ENCODE data around the gene WBP11. TPM values are rescaled to one million over a fixed set of nuclear protein-coding genes. Genes with fewer than 3 reads are reported as not detected.

WBP11 gene
- total and polyA plus RNA-seq, 2 of the 13 experiments (the other 11 are each of a cell fraction or from before 2014, with no cell fraction given) = 7.6 to 31.0 TPM

- no peak for TF ChIP-seq ZNF276 (CRISPR knock-in tag; IDR thresholded peaks at IDR 0.05; ENCODE audit: low read depth)
- TF ChIP-seq, protein P1, sequence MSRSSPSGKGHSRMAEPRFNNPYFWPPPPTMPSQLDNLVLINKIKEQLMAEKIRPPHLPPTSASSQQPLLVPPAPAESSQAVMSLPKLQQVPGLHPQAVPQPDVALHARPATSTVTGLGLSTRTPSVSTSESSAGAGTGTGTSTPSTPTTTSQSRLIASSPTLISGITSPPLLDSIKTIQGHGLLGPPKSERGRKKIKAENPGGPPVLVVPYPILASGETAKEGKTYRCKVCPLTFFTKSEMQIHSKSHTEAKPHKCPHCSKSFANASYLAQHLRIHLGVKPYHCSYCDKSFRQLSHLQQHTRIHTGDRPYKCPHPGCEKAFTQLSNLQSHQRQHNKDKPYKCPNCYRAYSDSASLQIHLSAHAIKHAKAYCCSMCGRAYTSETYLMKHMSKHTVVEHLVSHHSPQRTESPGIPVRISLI (CRISPR knock-in tag; IDR thresholded peaks at IDR 0.05; ENCODE audit: borderline replicate concordance) = no peak
- no peak for TF ChIP-seq GABPB1 (CRISPR knock-in tag; IDR thresholded peaks at IDR 0.05)
- no peak for TF ChIP-seq SMAD9 (CRISPR knock-in tag; IDR thresholded peaks at IDR 0.05)
These were observed 49.6 kb upstream of the WBP11 start (continued) for GRCh38 chr12:14852880-14853279.

DNA sequence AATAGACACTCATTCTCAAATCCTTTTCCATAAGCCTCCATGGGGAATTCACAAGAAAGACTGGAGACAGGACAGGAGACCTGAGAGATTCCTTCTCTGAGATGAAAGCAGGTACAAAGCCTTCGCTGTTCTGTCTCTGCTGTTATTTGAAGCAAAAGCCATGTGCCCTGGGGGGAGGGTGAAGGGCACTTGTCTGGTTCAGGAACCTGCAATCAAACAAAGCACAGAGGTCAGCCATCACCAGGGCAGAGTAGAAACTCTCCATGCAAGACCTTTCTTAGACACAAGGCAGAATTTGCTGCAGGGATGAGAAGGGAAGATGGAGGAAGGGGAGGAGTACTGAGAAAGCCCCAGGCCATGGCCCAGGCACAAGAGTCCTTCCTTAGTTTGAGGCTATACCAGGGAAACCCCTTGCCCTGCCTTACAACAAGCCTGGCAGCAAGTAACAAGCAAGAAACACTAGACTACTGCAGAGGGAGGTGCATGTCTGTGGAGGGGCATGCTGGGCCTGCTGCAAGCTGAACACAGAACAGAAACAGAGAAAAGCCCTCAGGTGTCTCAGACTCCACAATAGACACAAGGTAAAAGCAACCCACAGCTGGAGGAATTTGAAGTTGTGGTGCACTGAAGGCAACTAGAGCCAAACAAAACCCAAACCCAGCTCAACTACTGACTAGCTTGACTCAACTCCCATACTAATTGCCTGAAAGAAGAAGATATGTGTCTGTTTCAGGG, 47.8 kb upstream of the WBP11 start:
- DNase-seq (ENCODE audit: low spot score) = no peak
- Histone ChIP-seq H3K4me1 (ENCODE audit: insufficient read depth, low read length) (peaks cover 26% of the 10 kb centered on the region), H3K9ac (ENCODE audit: insufficient read depth, low read depth, low read length) (no peak overlapping the region), H3K27ac (ENCODE audit: extremely low read length, insufficient read depth, low read length) (no peak overlapping the region), H2AFZ (ENCODE audit: low read length) (no peak overlapping the region), H4K20me1 (ENCODE audit: insufficient read depth, low read length) (no peaks in the 10 kb centered on the region), H3K4me2 (ENCODE audit: low read depth, low read length) (no peak overlapping the region), H3K27me3 (ENCODE audit: control insufficient read depth in 1 of 2, insufficient read depth in 2 of 2, low read length in 2 of 2) (no peaks in the 10 kb centered on the region), H3K4me3 (replicated peaks in 1 of 3; ENCODE audit: insufficient read depth in 1 of 3, low read depth in 2 of 3, low read length in 3 of 3) (no peak overlapping the region), H3K79me2 (ENCODE audit: insufficient read depth, low read length) (no peaks in the 10 kb centered on the region), H3K36me3 (replicated peaks in 1 of 2; ENCODE audit: control insufficient read depth in 1 of 2, insufficient read depth in 2 of 2, low read length in 2 of 2) (no peaks in the 10 kb centered on the region), H3K9me3 (ENCODE audit: low read length) (no peaks in the 10 kb centered on the region)
- no peak for FAIRE-seq
- ChIA-PET POLR2A (no interaction called here), CTCF (ENCODE audit: low intra/inter-chr PET ratio, low total read pairs) (no interaction called here)
- in situ Hi-C loops (cut with HindIII; ENCODE audit: extremely low pct_ligation_motif_present, low pct_unique_long_range_greater_than_20kb) (no loop called here), intact Hi-C loops (cut with micrococcal nuclease; ENCODE audit: unreplicated experiment) (no loop called here)
- no TSS peak for BruUV-seq (replicated peaks)
- peak; percentile 53 for ATAC-seq
- 0% methylated on average over 1 of the region's 1 CpG for WGBS (ENCODE audit: low lambda C conversion rate)
- TF ChIP-seq XRCC5 (optimal IDR thresholded peaks at IDR 0.05; ENCODE audit: low read length) (no peak), ZNF232 (CRISPR knock-in tag; IDR thresholded peaks at IDR 0.05; ENCODE audit: borderline replicate concordance) (no peak), ZSCAN25 (CRISPR knock-in tag; IDR thresholded peaks at IDR 0.05) (no peak), ZNF558 (CRISPR knock-in tag; IDR thresholded peaks at IDR 0.05; ENCODE audit: borderline replicate concordance) (no peak), ZNF280B (CRISPR knock-in tag; IDR thresholded peaks at IDR 0.05; ENCODE audit: borderline replicate concordance) (no peak), NR2F6 (IDR thresholded peaks at IDR 0.05) (no peak), NR2F6 (CRISPR knock-in tag; IDR thresholded peaks at IDR 0.05) (no peak), ZNF34 (CRISPR knock-in tag; IDR thresholded peaks at IDR 0.05; ENCODE audit: borderline replicate concordance) (no peak), TCF12 (IDR thresholded peaks at IDR 0.05) (no peak), TCF12 (CRISPR knock-in tag; IDR thresholded peaks at IDR 0.05) (no peak), KLF9 (CRISPR knock-in tag; IDR thresholded peaks at IDR 0.05; ENCODE audit: low read depth) (no peak)
- TF ChIP-seq, protein P2, sequence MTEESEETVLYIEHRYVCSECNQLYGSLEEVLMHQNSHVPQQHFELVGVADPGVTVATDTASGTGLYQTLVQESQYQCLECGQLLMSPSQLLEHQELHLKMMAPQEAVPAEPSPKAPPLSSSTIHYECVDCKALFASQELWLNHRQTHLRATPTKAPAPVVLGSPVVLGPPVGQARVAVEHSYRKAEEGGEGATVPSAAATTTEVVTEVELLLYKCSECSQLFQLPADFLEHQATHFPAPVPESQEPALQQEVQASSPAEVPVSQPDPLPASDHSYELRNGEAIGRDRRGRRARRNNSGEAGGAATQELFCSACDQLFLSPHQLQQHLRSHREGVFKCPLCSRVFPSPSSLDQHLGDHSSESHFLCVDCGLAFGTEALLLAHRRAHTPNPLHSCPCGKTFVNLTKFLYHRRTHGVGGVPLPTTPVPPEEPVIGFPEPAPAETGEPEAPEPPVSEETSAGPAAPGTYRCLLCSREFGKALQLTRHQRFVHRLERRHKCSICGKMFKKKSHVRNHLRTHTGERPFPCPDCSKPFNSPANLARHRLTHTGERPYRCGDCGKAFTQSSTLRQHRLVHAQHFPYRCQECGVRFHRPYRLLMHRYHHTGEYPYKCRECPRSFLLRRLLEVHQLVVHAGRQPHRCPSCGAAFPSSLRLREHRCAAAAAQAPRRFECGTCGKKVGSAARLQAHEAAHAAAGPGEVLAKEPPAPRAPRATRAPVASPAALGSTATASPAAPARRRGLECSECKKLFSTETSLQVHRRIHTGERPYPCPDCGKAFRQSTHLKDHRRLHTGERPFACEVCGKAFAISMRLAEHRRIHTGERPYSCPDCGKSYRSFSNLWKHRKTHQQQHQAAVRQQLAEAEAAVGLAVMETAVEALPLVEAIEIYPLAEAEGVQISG (CRISPR knock-in tag; IDR thresholded peaks at IDR 0.05) = no peak
